NCI-H2196 (cell line): Measurements from ENCODE around the gene UFD1.

Source experiments
- DNase-seq: peaks from one replicate; lab custom pipeline; 2025; ENCODE audit not compliant: unreplicated experiment; lab: John Stamatoyannopoulos, UW

Gene UFD1

GRCh38 chr22:19516378-19517170 lies 37.6 kb upstream of the UFD1 start:
- no peak for DNase-seq

- DNase-seq = no peak
Measured at GRCh38 chr22:19515654-19516377, 36.8 kb upstream of the UFD1 start.

GRCh38 chr22:19514831-19515565 lies 36.0 kb upstream of the UFD1 start:
- peak; percentile 59 for DNase-seq

GRCh38 chr22:19513823-19514222 lies 34.8 kb upstream of the UFD1 start:
- DNase-seq = no peak

- DNase-seq = no peak
Measured at GRCh38 chr22:19510919-19511341, 31.9 kb upstream of the UFD1 start.

- no peak for DNase-seq
Measured at GRCh38 chr22:19509923-19510322, 30.9 kb upstream of the UFD1 start.

GRCh38 chr22:19509191-19509590 lies 30.2 kb upstream of the UFD1 start:
- DNase-seq = no peak

- DNase-seq = no peak
Measured at GRCh38 chr22:19508024-19508776, 29.2 kb upstream of the UFD1 start.

GRCh38 chr22:19507534-19507861 lies 28.5 kb upstream of the UFD1 start:
- no peak for DNase-seq

GRCh38 chr22:19506212-19506611 lies 27.2 kb upstream of the UFD1 start:
- no peak for DNase-seq

- no peak for DNase-seq
Measured at GRCh38 chr22:19505735-19506126, 26.7 kb upstream of the UFD1 start.

GRCh38 chr22:19504900-19505734 lies 26.1 kb upstream of the UFD1 start:
- DNase-seq = no peak

GRCh38 chr22:19503869-19504268 lies 24.9 kb upstream of the UFD1 start:
- DNase-seq = no peak

- no peak for DNase-seq
Measured at GRCh38 chr22:19503367-19503766, 24.4 kb upstream of the UFD1 start.

- DNase-seq = no peak
Measured at GRCh38 chr22:19501897-19502447, 23.0 kb upstream of the UFD1 start.

- DNase-seq = no peak
Measured at GRCh38 chr22:19499880-19500242, 20.9 kb upstream of the UFD1 start.

GRCh38 chr22:19499236-19499879 lies 20.4 kb upstream of the UFD1 start:
- DNase-seq = no peak

- DNase-seq = no peak
Measured at GRCh38 chr22:19498866-19499190, 19.8 kb upstream of the UFD1 start.

- no peak for DNase-seq
Measured at GRCh38 chr22:19498154-19498865, 19.3 kb upstream of the UFD1 start.
